HG02678 (cell line): ENCODE results near the gene NPDC1.

Experiments used
- ATAC-seq: cut with Tn5 transposase; IDR thresholded peaks from one replicate; pipeline ENCODE4 v1.9.1; 2021; ENCODE audit warnings: mild to moderate bottlenecking, moderate library complexity; ENCODE audit not compliant: unreplicated experiment

The NPDC1 gene

DNA sequence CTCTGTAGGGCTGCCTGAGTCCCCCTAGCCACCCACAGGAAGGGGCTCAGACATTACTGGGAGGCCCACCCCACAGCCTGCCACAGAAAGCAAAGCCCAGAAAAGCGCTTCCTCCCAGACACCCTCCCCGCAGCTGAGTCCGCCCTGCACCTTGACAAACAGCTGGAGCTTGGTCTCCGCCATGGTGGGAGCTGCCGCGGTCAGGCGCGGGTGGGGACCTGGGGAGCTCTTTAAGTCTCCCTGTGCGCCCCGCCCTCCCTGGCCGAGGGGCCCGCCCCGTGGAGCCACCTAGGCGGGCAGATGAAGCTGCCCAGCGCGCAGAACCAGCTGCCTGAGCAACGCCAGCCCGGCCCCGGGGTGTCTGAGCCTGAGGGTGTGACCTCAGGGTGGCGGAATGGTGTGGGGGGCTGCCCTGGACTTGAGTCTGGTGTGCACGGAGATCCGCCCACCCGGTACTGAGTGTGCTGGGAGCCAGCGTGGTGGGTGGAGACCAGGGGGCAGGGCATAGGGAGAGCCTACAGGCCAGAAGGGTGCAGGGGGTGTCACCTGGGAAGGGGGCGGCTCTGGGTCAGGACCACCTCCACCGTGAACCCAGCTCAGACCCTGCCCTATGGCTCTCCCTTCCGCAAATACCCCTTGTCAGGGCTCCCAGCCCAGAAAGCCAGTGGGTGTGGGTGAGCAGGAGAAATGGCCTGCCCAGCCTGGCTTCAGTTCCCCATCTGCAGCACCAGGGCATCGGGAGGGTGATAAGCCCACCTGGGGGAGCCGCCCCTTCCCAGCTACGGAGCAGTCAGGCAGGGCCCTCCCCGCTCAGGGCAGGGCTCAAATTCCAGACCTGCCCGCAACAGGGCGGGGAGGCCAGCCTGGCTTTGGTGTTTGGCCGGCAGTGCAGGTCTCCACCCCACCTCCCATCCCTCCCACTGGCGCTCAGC is 49.4 kb downstream of the NPDC1 start, which contains the start of gene CLIC3:
Gene CLIC3 (minus strand): TSS at position 208 of the 932 bp plus-strand sequence. CDS start 25 bp downstream, at position 183.
- no peak for ATAC-seq

DNA sequence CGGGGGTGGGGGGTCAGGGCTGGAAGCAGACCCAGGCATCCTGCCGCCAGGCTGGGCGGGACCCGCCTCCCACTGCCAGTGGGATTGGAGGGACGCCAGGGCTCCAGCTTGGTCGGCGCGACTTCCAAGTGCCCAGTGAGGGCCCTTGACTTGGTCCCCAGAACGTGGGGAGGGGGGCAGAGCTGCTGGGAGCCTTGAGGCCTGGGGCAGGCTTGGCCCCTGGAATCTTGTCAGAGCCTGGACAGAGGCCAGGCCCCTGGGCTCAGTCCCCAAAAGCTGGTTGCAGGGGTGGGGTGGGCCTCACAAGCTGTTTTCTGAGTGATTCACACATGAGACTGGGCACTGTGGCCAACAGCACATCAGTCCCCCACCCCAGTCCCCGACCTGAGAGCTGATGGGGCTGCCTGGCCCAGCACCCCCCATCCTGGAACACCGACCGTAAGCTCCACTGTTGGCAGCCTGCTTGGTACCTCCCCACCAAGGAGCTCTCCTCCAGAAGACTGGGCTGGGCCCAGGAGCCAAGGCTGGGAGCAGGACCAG is 50.1 kb downstream of the NPDC1 start:
- no peak for ATAC-seq

DNA sequence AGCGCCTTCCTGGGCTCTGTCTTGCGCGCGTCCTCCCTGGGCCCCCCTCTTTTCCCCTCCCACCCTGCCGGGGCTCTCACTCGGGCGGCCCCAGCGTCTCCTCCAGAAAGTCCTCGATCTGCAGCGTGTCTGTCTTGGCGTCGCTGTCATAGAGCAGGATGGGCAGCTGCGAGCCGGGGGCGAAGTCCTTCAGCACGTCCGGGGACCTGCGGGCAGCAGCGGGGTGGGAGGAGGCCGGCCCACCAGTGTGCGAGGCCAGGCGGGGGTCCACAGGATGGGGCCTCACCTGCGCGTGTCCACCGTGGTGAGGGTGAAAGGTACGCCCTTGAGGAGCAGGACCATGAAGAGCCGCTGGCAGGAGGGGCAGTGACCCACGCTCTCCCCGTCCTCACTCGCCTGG is 50.6 kb downstream of the NPDC1 start:
- ATAC-seq, result no peak

DNA sequence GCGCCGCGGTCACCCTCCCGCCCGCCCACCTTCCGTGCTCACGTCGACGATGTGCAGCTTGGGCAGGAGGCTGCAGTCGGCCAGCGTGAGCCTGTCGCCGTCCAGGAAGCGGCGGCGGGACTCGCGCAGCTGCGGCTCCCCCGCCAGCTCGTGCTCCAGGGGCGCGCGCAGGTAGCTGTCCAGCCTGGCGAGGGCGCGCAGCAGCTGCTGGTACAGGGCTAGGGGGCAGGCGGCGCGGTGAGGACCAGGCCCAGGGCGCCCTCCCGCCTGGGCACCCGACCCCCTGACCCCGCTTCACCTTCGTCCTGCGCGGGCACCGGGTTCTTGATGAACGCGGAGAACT is 51.1 kb downstream of the NPDC1 start:
- ATAC-seq, result no peak

DNA sequence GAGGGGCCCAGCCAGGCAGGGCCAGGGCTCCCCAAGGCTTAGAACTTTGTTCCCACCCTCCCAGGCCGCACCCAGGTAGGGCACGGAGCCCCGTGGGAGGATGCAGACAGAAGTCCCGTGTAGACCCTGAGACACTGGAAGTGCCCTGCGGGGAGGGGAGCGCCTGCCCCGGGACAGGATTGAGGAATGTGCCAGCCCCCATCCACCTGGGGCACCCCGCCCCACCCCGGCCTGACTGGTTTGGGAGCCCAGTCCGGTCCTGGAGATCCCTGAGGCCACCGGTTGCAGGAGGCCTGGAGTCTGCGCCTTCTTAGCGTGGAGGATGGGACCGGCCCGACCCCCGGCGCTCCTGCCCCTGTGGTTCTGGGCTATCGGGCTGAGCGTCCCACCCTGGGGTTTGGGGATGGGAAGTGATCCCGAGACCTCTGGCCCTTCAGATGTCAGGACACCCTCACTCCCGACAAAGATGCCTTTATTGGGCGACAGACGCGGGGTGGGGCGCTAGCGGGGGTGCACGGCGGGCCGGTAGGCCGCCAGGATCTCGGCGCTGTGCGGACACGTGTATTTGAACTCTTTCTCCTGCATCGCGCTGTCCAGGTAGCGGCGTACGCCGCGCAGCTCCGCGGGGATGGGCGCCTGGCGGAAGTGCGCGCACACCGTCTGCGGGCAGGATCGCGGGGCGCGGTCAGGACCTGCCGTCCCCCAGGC is 51.6 kb downstream of the NPDC1 start:
- no peak for ATAC-seq

DNA sequence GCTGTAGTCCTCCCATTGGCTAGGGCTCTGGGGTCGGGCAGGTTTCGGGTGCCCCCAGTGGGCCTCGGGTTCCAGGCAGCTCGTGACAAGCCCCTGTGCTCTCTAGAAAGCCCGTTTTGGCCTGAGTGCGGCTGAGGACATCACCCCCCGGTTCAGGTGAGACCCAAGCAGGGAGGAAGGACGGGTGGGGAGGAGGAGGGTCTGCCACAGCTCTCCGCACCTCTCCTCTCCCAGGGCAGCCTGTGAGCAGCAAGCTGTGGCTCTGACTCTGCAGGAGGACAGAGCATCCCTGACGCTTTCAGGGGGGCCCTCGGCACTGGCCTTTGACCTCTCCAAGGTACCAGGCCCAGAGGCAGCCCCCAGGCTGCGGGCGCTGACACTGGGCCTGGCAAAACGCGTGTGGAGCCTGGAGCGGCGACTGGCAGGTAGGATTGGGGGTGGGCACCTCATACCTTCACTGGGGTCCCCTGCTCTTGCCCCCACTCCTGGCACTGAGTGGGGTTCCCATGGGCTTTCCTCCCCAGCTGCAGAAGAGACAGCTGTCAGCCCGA is 53.1 kb downstream of the NPDC1 start:
- ATAC-seq, result no peak

DNA sequence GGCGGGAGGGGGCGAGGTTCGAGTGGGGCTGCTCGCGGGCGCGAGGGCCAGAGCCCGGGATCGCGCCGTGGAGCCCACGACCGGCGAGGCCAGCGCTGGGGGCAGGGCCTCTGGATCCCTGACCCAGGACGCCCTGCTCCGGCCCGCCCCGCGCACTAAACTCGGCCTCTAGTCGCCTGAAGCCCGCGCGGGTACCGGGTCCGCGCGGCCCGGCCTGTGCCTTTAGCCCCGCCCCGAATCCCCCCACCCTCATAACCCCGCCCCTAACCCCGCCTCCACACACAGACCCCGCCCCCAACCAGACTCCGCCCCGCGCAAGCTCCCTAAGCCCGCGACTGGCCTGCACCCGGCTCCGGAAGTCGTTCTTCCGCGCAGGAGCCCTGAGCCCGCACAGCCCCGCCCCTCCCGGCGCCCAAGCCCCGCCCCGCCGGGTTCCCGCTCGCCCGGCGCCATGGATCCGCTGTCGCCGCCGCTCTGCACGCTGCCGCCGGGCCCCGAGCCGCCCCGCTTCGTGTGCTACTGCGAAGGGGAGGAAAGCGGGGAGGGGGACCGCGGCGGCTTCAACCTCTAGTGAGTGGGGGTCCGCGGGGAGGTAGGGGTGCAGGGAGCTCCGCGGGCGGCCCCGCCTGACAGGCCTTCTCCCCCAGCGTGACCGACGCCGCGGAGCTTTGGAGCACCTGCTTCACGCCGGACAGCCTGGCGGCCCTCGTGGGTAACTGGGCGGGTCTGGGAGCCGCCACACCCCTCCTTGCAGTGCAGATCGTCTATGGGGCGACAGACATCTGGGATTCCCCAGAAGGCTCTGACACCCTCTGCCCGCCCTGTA is 53.8 kb downstream of the NPDC1 start, which contains the start of gene PAXX:
Gene PAXX (plus strand): TSS at position 430 of the 826 bp plus-strand sequence. CDS start 22 bp downstream, at position 452.
- ATAC-seq, result peak; percentile 76

DNA sequence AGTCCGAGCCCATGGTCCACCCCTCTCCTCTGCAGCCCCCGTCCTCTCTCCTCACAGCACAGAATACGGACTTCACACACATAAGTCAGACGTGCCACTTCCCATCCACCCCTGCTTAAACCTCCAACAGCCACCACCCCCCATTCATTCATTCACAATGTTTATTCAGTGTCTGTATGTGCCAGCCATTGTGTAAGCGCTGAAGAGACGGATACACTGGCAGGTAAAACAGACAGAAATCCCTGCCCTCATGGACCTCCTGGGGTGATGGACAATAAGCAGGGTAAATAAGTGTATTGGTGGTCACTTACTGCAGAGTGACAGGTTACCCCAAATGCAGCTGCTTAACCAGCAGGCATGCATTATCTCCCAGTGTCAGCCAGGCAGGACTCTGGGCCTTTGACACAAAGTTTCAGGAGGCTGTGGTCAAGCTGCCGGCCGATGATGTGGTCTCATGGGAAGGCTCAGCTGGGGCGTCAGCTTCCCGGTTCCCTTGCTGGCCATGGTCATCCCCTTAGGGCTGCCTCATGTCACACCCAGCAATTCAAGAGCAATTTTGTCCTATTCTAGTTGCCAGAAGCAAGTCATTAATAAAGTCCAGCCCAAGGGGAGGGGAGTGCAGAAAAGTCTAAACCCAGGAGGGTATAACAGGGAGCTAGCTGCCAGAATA is 55.6 kb downstream of the NPDC1 start:
- ATAC-seq, result no peak
